OCI-M2 (cell line): ENCODE results near the gene NNAT.
"Not testable (repeated sequence)": the region's sequence is repeated elsewhere in the genome, so short reads cannot be mapped to it uniquely, and the experiment has no call there.

Source experiments
- DNase-seq: peaks from one replicate; lab custom pipeline; 2025; ENCODE audit not compliant: unreplicated experiment; lab: John Stamatoyannopoulos, UW

Gene NNAT

GRCh38 chr20:37521061-37521771 is at the start of gene NNAT:
Gene NNAT (plus strand): TSS chr20:37521250. CDS start chr20:37521332, 82 bp downstream.
- no peak for DNase-seq

GRCh38 chr20:37471741-37472235 is 49.3 kb upstream of the NNAT start:
- DNase-seq = no peak

- not testable (repeated sequence) for DNase-seq
These were observed 48.6 kb upstream of the NNAT start for GRCh38 chr20:37472435-37472834.

- no peak for DNase-seq
These were observed 47.6 kb upstream of the NNAT start for GRCh38 chr20:37473249-37474000.

GRCh38 chr20:37474386-37474785 is 46.7 kb upstream of the NNAT start:
- no peak for DNase-seq

GRCh38 chr20:37475252-37475651 is 45.8 kb upstream of the NNAT start:
- no peak for DNase-seq

- no peak for DNase-seq
These were observed 44.0 kb upstream of the NNAT start for GRCh38 chr20:37477041-37477440.

- DNase-seq = no peak
These were observed 41.8 kb upstream of the NNAT start for GRCh38 chr20:37479266-37479665.

GRCh38 chr20:37479925-37480691 is 40.9 kb upstream of the NNAT start:
- DNase-seq = no peak

- no peak for DNase-seq
These were observed 40.1 kb upstream of the NNAT start for GRCh38 chr20:37480919-37481318.

- no peak for DNase-seq
These were observed 39.4 kb upstream of the NNAT start for GRCh38 chr20:37481610-37482009.

- DNase-seq = no peak
These were observed 36.7 kb upstream of the NNAT start for GRCh38 chr20:37484331-37484730.

GRCh38 chr20:37486209-37486608 is 34.8 kb upstream of the NNAT start:
- DNase-seq = not testable (repeated sequence)

GRCh38 chr20:37490663-37491350 is 30.2 kb upstream of the NNAT start:
- no peak for DNase-seq

GRCh38 chr20:37492096-37492625 is 28.9 kb upstream of the NNAT start:
- no peak for DNase-seq

GRCh38 chr20:37492945-37493344 is 28.1 kb upstream of the NNAT start:
- DNase-seq = no peak

GRCh38 chr20:37494301-37494700 is 26.7 kb upstream of the NNAT start:
- no peak for DNase-seq

- DNase-seq = no peak
These were observed 26.3 kb upstream of the NNAT start for GRCh38 chr20:37494796-37495195.

- no peak for DNase-seq
These were observed 22.9 kb upstream of the NNAT start for GRCh38 chr20:37498066-37498665.

- DNase-seq = no peak
These were observed 20.7 kb upstream of the NNAT start for GRCh38 chr20:37500311-37500710.
